Mucosa of gallbladder (tissue), 1 donor: Measurements from ENCODE around the gene C6orf47. TPM values are rescaled to one million over a fixed set of nuclear protein-coding genes. Genes with fewer than 3 reads are reported as not detected.

Experiments used
- DNase-seq: peaks from one replicate; pipeline ENCODE4 v3.0.0-alpha.2; 2020; ENCODE audit warnings: low spot score
- total RNA-seq: library from RNA; stranded (reverse); gene quantifications from one replicate; pipeline ENCODE4 v1.2.1, GENCODE V29; 2021
- donor health status: DM: no; HTN: no; CAD: no.

C6orf47 gene
- total RNA-seq, 1 donor from 2014 or later, result 30.5 TPM

- no peak for DNase-seq
Observed at GRCh38 chr6:31636698-31637596, 23.6 kb downstream of the C6orf47 start.

DNA sequence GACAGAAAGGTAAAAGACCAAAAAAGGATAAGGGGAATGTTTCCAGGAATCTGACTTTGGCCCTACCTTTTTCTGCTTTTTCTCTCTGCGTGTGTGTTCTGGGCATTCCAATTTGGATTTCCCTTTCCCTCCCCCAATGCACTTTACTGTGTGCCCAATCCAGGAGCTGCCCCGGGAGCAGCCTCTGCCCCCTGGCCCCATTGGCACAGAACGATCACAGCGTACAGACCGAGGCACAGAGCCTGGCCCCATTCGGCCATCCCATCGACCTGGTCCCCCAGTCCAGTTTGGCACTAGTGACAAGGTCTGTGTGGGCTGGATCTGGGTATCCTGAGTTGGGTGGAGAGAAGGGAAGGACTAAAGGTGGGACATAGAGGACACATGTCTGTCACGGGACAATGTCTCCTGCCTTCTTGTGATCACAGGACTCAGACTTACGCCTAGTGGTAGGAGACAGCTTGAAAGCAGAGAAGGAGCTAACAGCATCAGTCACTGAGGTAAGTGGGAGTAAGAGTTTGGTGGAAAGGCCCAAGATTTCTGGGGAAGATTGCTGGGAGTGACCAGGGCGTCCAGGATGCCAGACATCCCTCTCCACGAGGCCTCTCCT is 25.5 kb downstream of the C6orf47 start:
- DNase-seq, result no peak

GRCh38 chr6:31634131-31634530 is 26.4 kb downstream of the C6orf47 start:
- no peak for DNase-seq

DNA sequence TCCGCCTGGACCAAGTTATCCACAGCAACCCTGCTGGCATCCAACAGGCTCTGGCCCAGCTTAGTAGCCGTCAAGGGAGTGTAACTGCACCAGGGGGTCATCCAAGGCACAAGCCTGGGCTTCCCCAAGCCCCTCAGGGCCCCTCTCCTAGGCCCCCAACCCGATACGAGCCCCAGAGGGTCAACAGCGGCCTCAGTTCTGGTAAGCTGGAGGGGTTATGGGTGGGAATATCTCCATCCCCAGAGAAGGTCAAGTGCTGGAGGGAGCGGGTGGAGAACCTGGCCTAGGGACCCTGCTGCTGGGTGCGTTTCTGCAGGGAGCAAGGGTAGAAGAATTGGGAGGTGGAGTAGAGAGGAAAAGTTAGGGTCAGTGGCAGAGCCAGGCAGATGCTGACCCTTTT is 27.1 kb downstream of the C6orf47 start:
- no peak for DNase-seq

DNA sequence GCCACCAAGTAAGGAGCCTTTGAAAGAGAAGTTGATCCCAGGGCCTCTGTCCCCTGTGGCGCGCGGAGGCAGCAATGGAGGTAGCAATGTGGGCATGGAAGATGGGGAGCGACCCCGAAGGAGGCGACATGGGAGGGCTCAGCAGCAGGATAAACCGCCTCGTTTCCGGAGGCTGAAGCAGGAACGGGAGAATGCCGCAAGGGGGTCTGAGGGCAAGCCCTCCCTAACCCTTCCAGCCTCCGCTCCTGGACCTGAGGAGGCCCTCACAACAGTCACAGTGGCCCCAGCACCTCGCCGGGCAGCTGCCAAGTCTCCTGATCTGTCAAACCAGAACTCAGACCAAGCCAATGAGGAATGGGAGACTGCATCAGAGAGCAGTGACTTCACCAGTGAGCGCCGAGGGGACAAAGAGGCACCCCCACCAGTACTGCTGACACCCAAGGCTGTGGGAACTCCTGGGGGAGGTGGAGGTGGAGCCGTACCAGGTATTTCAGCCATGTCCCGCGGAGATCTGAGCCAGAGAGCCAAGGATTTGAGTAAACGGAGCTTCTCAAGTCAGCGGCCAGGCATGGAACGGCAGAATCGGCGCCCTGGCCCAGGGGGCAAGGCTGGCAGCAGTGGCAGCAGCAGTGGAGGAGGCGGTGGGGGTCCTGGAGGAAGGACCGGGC is 28.2 kb downstream of the C6orf47 start:
- no peak for DNase-seq

DNA sequence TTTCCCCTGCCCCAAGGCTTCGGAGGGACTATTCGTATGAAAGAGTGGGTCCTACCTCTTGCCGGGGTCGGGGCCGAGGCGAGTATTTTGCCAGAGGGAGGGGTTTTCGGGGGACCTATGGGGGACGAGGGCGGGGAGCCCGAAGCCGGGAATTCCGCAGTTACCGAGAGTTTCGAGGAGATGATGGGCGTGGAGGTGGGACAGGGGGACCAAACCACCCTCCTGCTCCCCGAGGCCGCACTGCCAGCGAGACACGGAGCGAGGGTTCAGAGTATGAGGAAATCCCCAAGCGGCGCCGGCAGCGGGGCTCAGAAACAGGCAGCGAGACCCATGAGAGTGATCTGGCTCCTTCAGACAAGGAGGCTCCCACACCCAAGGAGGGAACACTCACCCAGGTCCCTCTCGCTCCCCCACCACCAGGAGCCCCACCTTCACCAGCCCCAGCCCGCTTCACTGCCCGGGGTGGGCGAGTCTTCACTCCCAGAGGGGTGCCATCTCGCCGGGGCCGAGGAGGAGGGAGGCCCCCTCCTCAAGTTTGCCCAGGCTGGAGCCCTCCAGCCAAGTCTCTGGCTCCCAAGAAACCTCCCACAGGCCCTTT is 28.8 kb downstream of the C6orf47 start:
- DNase-seq, result no peak

GRCh38 chr6:31631209-31631608 is 29.4 kb downstream of the C6orf47 start:
- DNase-seq, result no peak

DNA sequence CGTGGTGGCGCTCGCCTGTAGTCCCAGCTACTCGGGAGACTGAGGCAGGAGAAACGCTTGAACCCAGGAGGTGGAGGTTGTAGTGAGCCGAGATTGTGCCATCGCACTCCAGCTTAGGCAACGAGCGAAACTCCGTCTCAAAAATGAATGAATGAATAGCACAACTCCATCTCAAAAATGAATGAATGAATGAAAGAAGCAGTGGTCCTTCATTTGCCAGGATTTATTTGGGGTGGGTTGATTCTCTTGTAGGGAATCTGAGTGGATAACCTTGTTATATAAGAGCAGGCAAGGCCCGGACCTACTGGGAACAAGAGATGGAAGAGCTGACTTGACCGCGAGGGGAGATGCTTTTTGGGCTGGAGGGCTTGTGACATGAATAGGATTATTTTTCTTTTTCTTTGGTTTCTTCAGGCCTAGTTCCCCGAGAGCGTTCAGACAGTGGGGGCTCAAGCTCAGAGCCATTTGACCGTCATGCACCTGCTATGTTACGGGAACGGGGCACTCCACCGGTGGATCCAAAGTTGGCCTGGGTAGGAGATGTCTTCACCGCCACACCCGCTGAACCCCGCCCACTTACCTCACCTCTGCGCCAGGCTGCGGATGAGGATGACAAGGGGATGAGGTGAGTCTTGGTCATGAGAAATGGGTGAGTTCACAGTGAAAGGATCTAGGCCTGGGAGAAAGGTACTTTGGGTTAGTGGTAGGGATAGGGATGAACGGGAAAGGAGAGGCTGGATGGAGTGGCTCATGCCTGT is 30.2 kb downstream of the C6orf47 start:
- no peak for DNase-seq

GRCh38 chr6:31629014-31629413 is 31.6 kb downstream of the C6orf47 start:
- DNase-seq, result no peak

GRCh38 chr6:31627690-31628287 is 32.8 kb downstream of the C6orf47 start:
- no peak for DNase-seq

GRCh38 chr6:31626952-31627351 is 33.6 kb downstream of the C6orf47 start:
- no peak for DNase-seq

DNA sequence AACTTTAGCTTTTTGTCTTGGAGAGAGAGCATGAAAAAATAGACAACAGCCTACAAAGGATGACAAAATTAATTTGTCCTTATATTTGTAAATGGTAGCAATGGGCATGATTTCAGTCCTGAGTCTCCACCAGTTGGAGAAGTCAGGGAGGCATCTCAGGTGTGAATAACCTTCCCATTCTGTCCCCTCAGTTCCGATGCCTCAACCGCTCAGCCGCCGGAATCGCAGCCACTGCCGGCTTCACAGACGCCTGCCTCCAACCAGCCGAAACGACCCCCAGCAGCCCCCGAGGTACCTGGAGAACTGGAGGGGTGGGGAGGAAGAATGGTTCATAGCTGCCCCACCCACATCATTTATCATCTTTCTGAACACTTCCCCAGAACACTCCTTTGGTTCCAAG is 36.5 kb downstream of the C6orf47 start:
- DNase-seq, result no peak

DNA sequence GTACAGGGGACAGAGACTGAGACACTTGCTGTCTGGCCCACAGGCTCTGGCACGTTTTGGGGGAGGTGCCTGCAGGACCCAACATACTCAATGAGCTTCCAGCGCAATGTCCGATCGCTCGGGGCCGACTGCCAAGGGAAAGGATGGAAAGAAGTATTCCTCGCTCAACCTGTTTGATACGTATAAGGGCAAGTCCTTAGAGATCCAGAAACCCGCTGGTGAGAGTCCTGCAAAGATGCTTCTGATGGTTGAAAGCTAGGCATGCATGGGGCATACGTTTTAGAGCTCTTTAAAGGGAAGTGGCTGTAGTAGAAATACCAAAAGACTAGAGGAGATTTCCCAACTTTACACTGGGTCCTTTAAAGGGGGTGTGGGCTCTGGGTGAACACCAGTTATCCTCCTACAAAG is 37.9 kb downstream of the C6orf47 start:
- DNase-seq, result no peak

GRCh38 chr6:31621991-31622390 is 38.6 kb downstream of the C6orf47 start:
- DNase-seq, result no peak

GRCh38 chr6:31621320-31621939 is 39.1 kb downstream of the C6orf47 start:
- no peak for DNase-seq

GRCh38 chr6:31620586-31621319 is 39.8 kb downstream of the C6orf47 start, which contains the start of gene PRRC2A:
Gene PRRC2A (plus strand): TSS chr6:31620715. CDS start chr6:31622790, 2,075 bp downstream.
- DNase-seq, result no peak

GRCh38 chr6:31619805-31620585 is 40.6 kb downstream of the C6orf47 start:
- DNase-seq, result peak; percentile 98

GRCh38 chr6:31617010-31617409 is 43.6 kb downstream of the C6orf47 start:
- DNase-seq, result no peak

DNA sequence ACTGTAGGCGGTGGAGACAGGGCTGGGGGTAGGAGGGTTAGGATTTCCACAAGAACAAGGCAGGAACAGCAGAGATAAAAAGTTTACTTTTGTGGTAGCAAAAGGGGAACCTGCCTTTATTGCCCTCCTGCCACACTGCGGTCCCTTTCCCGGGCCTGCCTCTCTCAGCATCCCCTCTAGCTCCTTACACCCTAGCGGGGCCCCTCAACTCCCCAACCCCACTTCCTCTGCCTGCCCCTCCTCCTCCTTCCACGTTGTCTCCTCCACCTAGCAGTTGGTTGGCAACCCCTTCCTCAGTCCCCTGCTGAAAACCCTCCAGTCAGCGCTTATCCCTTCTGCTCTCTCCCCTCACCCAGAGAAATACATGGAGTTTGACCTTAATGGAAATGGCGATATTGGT is 44.8 kb downstream of the C6orf47 start:
- no peak for DNase-seq
